K562 (cell line): ENCODE results near the gene NGRN. TPM values are rescaled to one million over a fixed set of nuclear protein-coding genes. Genes with fewer than 3 reads are reported as not detected.

Source experiments
- ATAC-seq: fragments of 200-7000 bp; cut with Tn5 transposase; 3 replicates; pipeline ENCODE4 v1.9.1; 2020; ENCODE audit warnings: moderate library complexity
- BruUV-seq: library from RNA; stranded (reverse); fragments of 400-500 nt; replicated peaks from 2 replicates; lab custom pipeline; 2021; lab: Mats Ljungman, UMichigan
- CTCF ChIA-PET: fragments of 300-600 bp; formaldehyde crosslinking; extraction: SDS; loops from one replicate; lab custom pipeline; 2021; ENCODE audit warnings: low intra/inter-chr PET ratio; lab: Yijun Ruan, JAX
- POLR2A ChIA-PET: fragments of 300-600, 350-650 bp; sonication (Branson Sonifier 250); formaldehyde crosslinking; extraction: SDS; loops from one replicate; lab custom pipeline; 2021; ENCODE audit warnings: antibody characterized with exemption, inconsistent platforms; lab: Yijun Ruan, JAX
- DNase-seq, 4 experiments: peaks; one replicate each; pipeline versions ENCODE4 v3.0.0 to v3.0.0-alpha.2; 2011 to 2018; ENCODE audit warnings: low spot score in 3 of 4, mixed read lengths in 3 of 4; ENCODE audit errors: extremely low read depth in 1 of 4
- FAIRE-seq: peaks from 2 replicates; lab custom pipeline; 2011; peaks lifted over from hg19 to GRCh38; lab: Jason Lieb, UNC
- H2AFZ ChIP-seq: 2 replicates; pipeline ENCODE4 v1.6.0; 2011; ENCODE audit warnings: low read depth, low read length, control low read depth, inconsistent platforms
- H3K27ac ChIP-seq: fragments of 200-600 bp; 3 replicates; pipeline ENCODE4 v1.8.0; 2011; ENCODE audit warnings: low read depth, mild to moderate bottlenecking, control low read depth, inconsistent platforms, low read length, moderate library complexity, mixed read lengths; ENCODE audit errors: extremely low read depth
- H3K27me3 ChIP-seq, 2 experiments: fragments of 300-600 bp in 1 of 2; 2 replicates in 1 of 2; 3 replicates in 1 of 2; pipeline versions ENCODE4 v1.6.0 to v1.8.0; 2011; ENCODE audit warnings: inconsistent platforms in 2 of 2, low read length in 2 of 2, mild to moderate bottlenecking in 1 of 2, mixed read lengths in 1 of 2, moderate library complexity in 1 of 2; ENCODE audit not compliant: control insufficient read depth in 2 of 2, insufficient read depth in 2 of 2
- H3K36me3 ChIP-seq: fragments of 300-600 bp; 3 replicates; pipeline ENCODE4 v1.8.0; 2011; ENCODE audit warnings: mild to moderate bottlenecking, low read length, inconsistent platforms; ENCODE audit not compliant: control insufficient read depth, insufficient read depth
- H3K4me1 ChIP-seq, 2 experiments: fragments of 200-600 bp in 1 of 2; replicated peaks in 1 of 2; 2 replicates in 1 of 2; 3 replicates in 1 of 2; pipeline versions ENCODE4 v1.5.1 to v1.8.0; 2011; ENCODE audit warnings: inconsistent platforms in 2 of 2, low read length in 2 of 2, mild to moderate bottlenecking in 1 of 2, mixed read lengths in 1 of 2, moderate library complexity in 1 of 2; ENCODE audit not compliant: control insufficient read depth in 2 of 2, insufficient read depth in 2 of 2
- H3K4me2 ChIP-seq: 2 replicates; pipeline ENCODE4 v1.6.1; 2011; ENCODE audit warnings: low read length, control low read depth, inconsistent platforms, mixed read lengths; ENCODE audit not compliant: insufficient read depth
- H3K4me3 ChIP-seq: fragments of 200-600 bp; sonication (generic), shearing (Covaris generic); 2 replicates; pipeline ENCODE4 v1.5.1; 2016; ENCODE audit warnings: control low read depth, inconsistent platforms
- H3K79me2 ChIP-seq: fragments of 200-600 bp; 3 replicates; pipeline ENCODE4 v1.8.0; 2011; ENCODE audit warnings: low read length, inconsistent platforms; ENCODE audit not compliant: control insufficient read depth, insufficient read depth
- H3K9ac ChIP-seq, 2 experiments: 2 replicates each; pipeline versions ENCODE4 v1.6.0 to v1.6.1; 2011; ENCODE audit warnings: low read depth in 2 of 2, low read length in 2 of 2, control low read depth in 1 of 2, inconsistent platforms in 1 of 2, mild to moderate bottlenecking in 1 of 2, mixed read lengths in 1 of 2; ENCODE audit not compliant: insufficient read depth in 1 of 2
- H3K9me1 ChIP-seq: one replicate; pipeline ENCODE4 v1.6.0; 2011; ENCODE audit warnings: inconsistent platforms, mild to moderate bottlenecking, low read length, moderate library complexity; ENCODE audit not compliant: control insufficient read depth, insufficient read depth
- H3K9me3 ChIP-seq: replicated peaks from 2 replicates; pipeline ENCODE4 v1.5.1; 2011; ENCODE audit warnings: low read depth, low read length, inconsistent platforms; ENCODE audit not compliant: control insufficient read depth, insufficient read depth
- H4K20me1 ChIP-seq: replicated peaks from 2 replicates; pipeline ENCODE4 v1.6.1; 2011; ENCODE audit warnings: low read length, inconsistent platforms, mixed read lengths; ENCODE audit not compliant: control insufficient read depth, insufficient read depth
- BCL6 ChIP-seq: fragments of 250-450 bp; sonication (Bioruptor Pico); IDR thresholded peaks from 2 replicates; pipeline ENCODE4 v1.4.0; 2020
- FUS ChIP-seq: fragments of 200-400 bp; formaldehyde crosslinking; optimal IDR thresholded peaks from 2 replicates; pipeline ENCODE3; 2017; ENCODE audit warnings: low read depth, low read length
- POLR2G ChIP-seq: fragments of 200-400 bp; formaldehyde crosslinking; IDR thresholded peaks from 2 replicates; pipeline ENCODE4 v1.6.1; 2017; ENCODE audit warnings: low read depth, mild to moderate bottlenecking, antibody characterized with exemption, low read length, moderate library complexity
- RBM22 ChIP-seq: fragments of 200-400 bp; formaldehyde crosslinking; IDR thresholded peaks from 2 replicates; pipeline ENCODE4 v1.6.1; 2018; ENCODE audit warnings: low read length, low read depth; ENCODE audit not compliant: poor library complexity, severe bottlenecking
- ZNF354B ChIP-seq: fragments of 250-450 bp; sonication (Bioruptor Pico); IDR thresholded peaks from 2 replicates; pipeline ENCODE4 v1.4.0; 2020
- ZNF586 ChIP-seq: fragments of 450-650 bp; formaldehyde crosslinking; conservative IDR thresholded peaks from 2 replicates; pipeline ENCODE4 v1.4.0; 2020; ENCODE audit warnings: mild to moderate bottlenecking, moderate library complexity
- WGBS: fragments of 100-300 bp; shearing (Covaris generic); methylation state at CpG from one replicate; pipeline ENCODE4 v1.1.6; 2016; ENCODE audit warnings: low coverage, mixed read lengths; ENCODE audit not compliant: insufficient coverage; ENCODE audit errors: missing lambda C conversion rate; 5-methylcytosine and 5-hydroxymethylcytosine counted together
- in situ Hi-C: fragments of 300-500 bp; cut with MboI; formaldehyde crosslinking; loops from 4 replicates; pipeline ENCODE4 v1.15.0; 2018; ENCODE audit warnings: inconsistent platforms, mixed read lengths
- intact Hi-C: fragments of 100-400 bp; cut with micrococcal nuclease; formaldehyde crosslinking; loops from 2 replicates; pipeline ENCODE4 v1.14.2; 2022
- polyA plus RNA-seq, 8 experiments: library from polyadenylated mRNA; depleted of rRNA in 4 of 8; stranded (reverse) in 5 of 8; unstranded in 3 of 8; fragments of >200 nt; fragmentation: Nextera tagmentation in 2 of 8; fragmentation: Illumina TruSeq in 1 of 8; extraction: Ambion mirVana in 2 of 8; extraction: Trizol in 1 of 8; gene quantifications; 2 replicates each; pipeline versions ENCODE4 v1.2.1 to v1.2.3, GENCODE V29; 2011 to 2014; ENCODE audit warnings: inconsistent platforms in 1 of 8, missing spikeins in 1 of 8
- total RNA-seq, 7 experiments: library from RNA; depleted of rRNA in 6 of 7; stranded (reverse); fragments of >200 nt in 6 of 7; fragmentation: Illumina TruSeq in 2 of 7; extraction: Trizol in 2 of 7; gene quantifications; 2 replicates each; pipeline versions ENCODE4 v1.2.1 to v1.2.3, GENCODE V29; 2011 to 2021; ENCODE audit warnings: low replicate concordance in 1 of 7

The NGRN gene
- total and polyA plus RNA-seq, 9 of the 15 experiments (the other 6 are each of a cell fraction or from before 2014, with no cell fraction given) = 14.0 to 73.4 (median 60.0) TPM

DNA sequence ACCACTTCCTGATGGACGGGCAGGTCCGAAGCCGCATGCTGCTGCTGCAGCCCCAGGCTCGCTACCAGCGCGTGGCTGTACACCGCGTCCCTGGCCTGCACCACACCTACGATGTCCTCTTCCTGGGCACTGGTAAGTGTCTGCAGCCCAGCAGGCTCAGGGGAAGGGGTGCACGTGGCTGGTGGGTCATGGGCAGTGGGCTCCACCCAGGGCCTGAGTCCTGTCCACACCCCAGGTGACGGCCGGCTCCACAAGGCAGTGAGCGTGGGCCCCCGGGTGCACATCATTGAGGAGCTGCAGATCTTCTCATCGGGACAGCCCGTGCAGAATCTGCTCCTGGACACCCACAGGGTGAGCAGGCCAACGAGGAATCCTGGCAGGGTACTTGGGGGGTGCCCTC, 40.4 kb upstream of the NGRN start:
- H3K9me3 ChIP-seq = no peaks in the 10 kb centered on the region
- DNase-seq (no peak), ATAC-seq (no peak), FAIRE-seq (no peak)
- ChIA-PET CTCF (interaction anchor here (1.1 kb wide), 1 partner anchor 82 kb away, joined by 4 read pairs; no protein-coding TSS in a partner anchor), POLR2A (no interaction called here)
- peaks cover 89% of the 10 kb centered on the region; the same call in 2 of the 3 replicates for H3K36me3 ChIP-seq
- BruUV-seq = no TSS peak
- H3K27me3 ChIP-seq = no peaks in the 10 kb centered on the region
- peaks cover 2 to 20% of the 10 kb centered on the region in 2 experiments; a peak in 3 of 5 replicates for H3K4me1 ChIP-seq
- H3K9me1 ChIP-seq = no peaks in the 10 kb centered on the region
- H3K79me2 ChIP-seq = no peaks in the 10 kb centered on the region
- no peak overlapping the region; a peak in 1 of 4 replicates for H3K9ac ChIP-seq
- no peak overlapping the region for H3K4me3 ChIP-seq
- in situ Hi-C loops = no loop called here
- H3K4me2 ChIP-seq = no peak overlapping the region
- intact Hi-C loops = no loop called here
- H4K20me1 ChIP-seq = 0 out of 2 replicates have a peak, but pooled peaks cover 4% of the 10 kb centered on the region
- WGBS = 97% methylated on average over 15 of the region's 17 CpGs
- H2AFZ ChIP-seq = no peak overlapping the region
- H3K27ac ChIP-seq = no peak overlapping the region
- TF ChIP-seq RBM22 (peak; percentile 13), POLR2G (peak; percentile 56; the same call in 1 of the 2 replicates), BCL6 (CRISPR knock-in tag) (no peak), ZNF354B (CRISPR knock-in tag) (no peak), ZNF586 (no peak), FUS (no peak)
